GM23338 (cell line): Measurements from ENCODE around the gene AFF1. TPM values are rescaled to one million over a fixed set of nuclear protein-coding genes. Genes with fewer than 3 reads are reported as not detected.

Source experiments
- ATAC-seq: fragments of 200-7000 bp; cut with Tn5 transposase; 3 replicates; pipeline ENCODE4 v1.9.1; 2020
- DNase-seq: peaks from one replicate; pipeline ENCODE4 v3.0.0-alpha.2; 2015; ENCODE audit warnings: low spot score
- H2AFZ ChIP-seq: fragments of 200-600 bp; sonication (generic); 2 replicates; pipeline ENCODE4 v1.8.0; 2016; ENCODE audit warnings: antibody characterized with exemption, mild to moderate bottlenecking, moderate library complexity
- H3F3A ChIP-seq: fragments of 200-600 bp; sonication (generic); replicated peaks from 2 replicates; pipeline ENCODE4 v1.8.0; 2017; ENCODE audit warnings: antibody characterized with exemption, mixed run types, low read depth
- H3K27ac ChIP-seq: fragments of 200-600 bp; sonication (generic); 2 replicates; pipeline ENCODE4 v1.6.1; 2016; ENCODE audit warnings: low read depth
- H3K27me3 ChIP-seq: fragments of 200-600 bp; sonication (generic); 2 replicates; pipeline ENCODE4 v1.8.0; 2016; ENCODE audit warnings: mild to moderate bottlenecking, mixed run types, moderate library complexity; ENCODE audit not compliant: insufficient read depth
- H3K36me3 ChIP-seq: fragments of 200-600 bp; sonication (generic); 2 replicates; pipeline ENCODE4 v1.8.0; 2016; ENCODE audit warnings: mild to moderate bottlenecking; ENCODE audit not compliant: insufficient read depth
- H3K4me1 ChIP-seq: fragments of 200-600 bp; sonication (generic); 2 replicates; pipeline ENCODE4 v1.8.0; 2016; ENCODE audit warnings: mild to moderate bottlenecking, moderate library complexity; ENCODE audit not compliant: insufficient read depth
- H3K4me2 ChIP-seq: fragments of 200-600 bp; sonication (generic); 2 replicates; pipeline ENCODE4 v1.7.1; 2017; ENCODE audit warnings: mixed run types
- H3K4me3 ChIP-seq: fragments of 200-600 bp; sonication (generic); 2 replicates; pipeline ENCODE4 v1.6.1; 2016; ENCODE audit warnings: mixed run types
- H3K79me2 ChIP-seq: fragments of 200-600 bp; sonication (generic); replicated peaks from 2 replicates; pipeline ENCODE4 v1.8.0; 2017; ENCODE audit warnings: mild to moderate bottlenecking; ENCODE audit not compliant: insufficient read depth
- H3K9me2 ChIP-seq: fragments of 200-600 bp; sonication (generic); 2 replicates; pipeline ENCODE4 v1.8.0; 2017; ENCODE audit not compliant: insufficient read depth
- H4K20me1 ChIP-seq: fragments of 200-600 bp; sonication (generic); replicated peaks from 2 replicates; pipeline ENCODE4 v1.8.0; 2017; ENCODE audit warnings: mild to moderate bottlenecking; ENCODE audit not compliant: insufficient read depth
- H3K27ac Mint-ChIP-seq: 2 replicates; pipeline ENCODE4 v1.8.0; 2020; ENCODE audit warnings: inconsistent platforms, mild to moderate bottlenecking, moderate library complexity, mixed read lengths
- H3K27me3 Mint-ChIP-seq: 3 replicates; pipeline ENCODE4 v1.8.0; 2022; ENCODE audit warnings: low read depth, mild to moderate bottlenecking, moderate library complexity, mixed read lengths, inconsistent platforms; ENCODE audit not compliant: insufficient read depth, poor library complexity
- H3K36me3 Mint-ChIP-seq: 3 replicates; pipeline ENCODE4 v1.8.0; 2021; ENCODE audit warnings: low read depth, mild to moderate bottlenecking, inconsistent platforms, moderate library complexity, mixed read lengths
- H3K4me1 Mint-ChIP-seq: 3 replicates; pipeline ENCODE4 v1.8.0; 2020; ENCODE audit warnings: mild to moderate bottlenecking, inconsistent platforms, mixed read lengths
- H3K4me3 Mint-ChIP-seq: 3 replicates; pipeline ENCODE4 v1.8.0; 2021; ENCODE audit warnings: moderate library complexity, mild to moderate bottlenecking, inconsistent platforms, mixed read lengths
- H3K9me3 Mint-ChIP-seq: 3 replicates; pipeline ENCODE4 v1.8.0; 2020; ENCODE audit warnings: moderate library complexity, mild to moderate bottlenecking, inconsistent platforms, mixed read lengths
- ETS1 ChIP-seq: IDR thresholded peaks from 2 replicates; pipeline ENCODE4 v1.6.1; 2016; ENCODE audit warnings: antibody characterized with exemption
- EZH2 ChIP-seq: fragments of 200-600 bp; sonication (generic); IDR thresholded peaks from one replicate; pipeline ENCODE4 v1.8.0; 2017; ENCODE audit warnings: antibody characterized with exemption, mild to moderate bottlenecking, low read depth; ENCODE audit not compliant: unreplicated experiment
- EZH2phosphoT487 ChIP-seq: fragments of 200-600 bp; sonication (generic); IDR thresholded peaks from one replicate; pipeline ENCODE4 v1.8.1; 2018; ENCODE audit warnings: antibody characterized with exemption; ENCODE audit not compliant: unreplicated experiment
- NANOG ChIP-seq: IDR thresholded peaks from 2 replicates; pipeline ENCODE4 v1.6.1; 2016; ENCODE audit warnings: antibody characterized with exemption, borderline replicate concordance
- POLR2AphosphoS5 ChIP-seq: IDR thresholded peaks from 2 replicates; pipeline ENCODE4 v1.6.1; 2016; ENCODE audit warnings: antibody characterized with exemption, low read depth
- STAT1 ChIP-seq: IDR thresholded peaks from one replicate; pipeline ENCODE4 v1.6.1; 2016; ENCODE audit warnings: antibody characterized with exemption; ENCODE audit not compliant: unreplicated experiment
- ZNF114 ChIP-seq: fragments of 250-450 bp; sonication (Bioruptor Pico); IDR thresholded peaks from 2 replicates; pipeline ENCODE4 v1.5.0; 2020; ENCODE audit warnings: mild to moderate bottlenecking, moderate library complexity
- ZNF331 ChIP-seq: fragments of 250-450 bp; sonication (Bioruptor Pico); IDR thresholded peaks from 2 replicates; pipeline ENCODE4 v1.5.0; 2020; ENCODE audit warnings: low read depth, mild to moderate bottlenecking, moderate library complexity
- ZNF462 ChIP-seq: fragments of 250-450 bp; sonication (Bioruptor Pico); IDR thresholded peaks from 2 replicates; pipeline ENCODE4 v1.5.0; 2020; ENCODE audit warnings: mild to moderate bottlenecking, moderate library complexity
- polyA plus RNA-seq: library from polyadenylated mRNA; unstranded; fragments of >200 nt; fragmentation: Nextera tagmentation; extraction: Ambion mirVana; gene quantifications from 2 replicates; pipeline ENCODE4 v1.2.1, GENCODE V29; 2016
- total RNA-seq: library from RNA; depleted of rRNA; stranded (reverse); fragments of >200 nt; shearing (Covaris generic); gene quantifications from 2 replicates; pipeline ENCODE4 v1.2.3, GENCODE V29; 2014

The AFF1 gene
- total and polyA plus RNA-seq, 2 experiments from 2014 or later = 42.6 to 67.2 TPM

- TF ChIP-seq ZNF462 (no peak), NANOG (no peak), EZH2 (no peak), ZNF114 (no peak), EZH2phosphoT487 (no peak), STAT1 (no peak), ETS1 (no peak), ZNF331 (CRISPR knock-in tag) (no peak)
These were observed 99.7 kb downstream of the AFF1 start (continued) for GRCh38 chr4:87034527-87034926.

- peaks cover 29% of the 10 kb centered on the region for H4K20me1 ChIP-seq
- no peak for DNase-seq
- H3K9me3 Mint-ChIP-seq = no peaks in the 10 kb centered on the region
- TF ChIP-seq ZNF462 (no peak), STAT1 (no peak), POLR2AphosphoS5 (no peak)
These were observed 101.2 kb downstream of the AFF1 start for GRCh38 chr4:87035881-87036509.

More at GRCh38 chr4:87035881-87036509, 101.2 kb downstream of the AFF1 start:
- H3K4me2 ChIP-seq = no peak overlapping the region
- no peak overlapping the region for H2AFZ ChIP-seq
- Mint-ChIP-seq H3K27me3 (no peaks in the 10 kb centered on the region), H3K4me3 (no peak overlapping the region), H3K27ac (no peak overlapping the region; the same call in 1 of the 2 replicates), H3K4me1 (peaks cover 44% of the 10 kb centered on the region), H3K36me3 (no peaks in the 10 kb centered on the region)
- H3K4me3 ChIP-seq = no peak overlapping the region
- peaks cover 71% of the 10 kb centered on the region for H3K4me1 ChIP-seq
- 0 out of 2 replicates have a peak, but pooled peaks cover 3% of the 10 kb centered on the region for H3F3A ChIP-seq
- no peak overlapping the region for H3K27ac ChIP-seq
- no peaks in the 10 kb centered on the region for H3K36me3 ChIP-seq
- ATAC-seq = no peak
- H3K79me2 ChIP-seq = peaks cover 99% of the 10 kb centered on the region
- H3K9me2 ChIP-seq = no peaks in the 10 kb centered on the region
- no peaks in the 10 kb centered on the region for H3K27me3 ChIP-seq
